NCI-H187 (cell line): ENCODE data around the gene SNAPC4.
A peak's percentile ranks its signal among the peaks of the same experiment; 100 is the strongest.
"Not testable (repeated sequence)": the region's sequence is repeated elsewhere in the genome, so short reads cannot be mapped to it uniquely, and the experiment has no call there.

Experiments
- DNase-seq, 2 experiments: peaks; one replicate each; lab custom pipeline; 2025; lab: John Stamatoyannopoulos, UW

SNAPC4 gene

GRCh38 chr9:136432591-136432990 lies 32.6 kb upstream of the SNAPC4 start:
- no peak for DNase-seq

- no peak for DNase-seq
Measured at GRCh38 chr9:136431782-136432350, 31.9 kb upstream of the SNAPC4 start.

- no peak for DNase-seq
Measured at GRCh38 chr9:136430588-136431234, 30.7 kb upstream of the SNAPC4 start.

- no peak for DNase-seq
Measured at GRCh38 chr9:136429683-136430491, 29.9 kb upstream of the SNAPC4 start.

GRCh38 chr9:136429075-136429628 lies 29.2 kb upstream of the SNAPC4 start:
- DNase-seq = no peak

- no peak for DNase-seq
Measured at GRCh38 chr9:136426787-136427186, 26.8 kb upstream of the SNAPC4 start.

- not testable (repeated sequence) for DNase-seq
Measured at GRCh38 chr9:136425367-136425766, 25.4 kb upstream of the SNAPC4 start.

GRCh38 chr9:136424750-136425362 lies 24.9 kb upstream of the SNAPC4 start:
- DNase-seq = no peak

GRCh38 chr9:136423432-136424146 lies 23.6 kb upstream of the SNAPC4 start:
- no peak for DNase-seq

- DNase-seq = no peak
Measured at GRCh38 chr9:136422876-136423275, 22.9 kb upstream of the SNAPC4 start.

GRCh38 chr9:136421791-136422190 lies 21.8 kb upstream of the SNAPC4 start:
- no peak for DNase-seq

GRCh38 chr9:136419092-136419420 lies 19.1 kb upstream of the SNAPC4 start:
- DNase-seq = no peak

GRCh38 chr9:136418182-136419091 lies 18.5 kb upstream of the SNAPC4 start:
- no peak for DNase-seq

- DNase-seq = no peak
Measured at GRCh38 chr9:136416914-136417313, 16.9 kb upstream of the SNAPC4 start.

GRCh38 chr9:136416427-136416826 lies 16.5 kb upstream of the SNAPC4 start:
- no peak for DNase-seq

GRCh38 chr9:136412962-136413361 lies 13.0 kb upstream of the SNAPC4 start:
- DNase-seq = no peak

- no peak for DNase-seq
Measured at GRCh38 chr9:136411378-136411777, 11.4 kb upstream of the SNAPC4 start.

GRCh38 chr9:136410500-136411287 lies 10.7 kb upstream of the SNAPC4 start, which contains the start of the genes ENTR1 and PMPCA:
ENTR1 (minus strand) TSS chr9:136410614; CDS start chr9:136410397, 217 bp downstream.
PMPCA (plus strand) TSS chr9:136410658; CDS start chr9:136410669, 11 bp downstream.
- DNase-seq = peak; percentile 34 to 56

- DNase-seq = no peak
Measured at GRCh38 chr9:136409557-136410455, 9.8 kb upstream of the SNAPC4 start.
